Endothelial cell (in vitro differentiated cells): ENCODE measurements around the gene DDC. TPM values are rescaled to one million over a fixed set of nuclear protein-coding genes. Genes with fewer than 3 reads are reported as not detected.

Experiments used
- DNase-seq: peaks from one replicate; pipeline ENCODE4 v3.0.0; 2021; ENCODE audit warnings: low spot score
- H3K27ac Mint-ChIP-seq: one replicate; pipeline ENCODE4 v1.8.0; 2021; ENCODE audit warnings: mixed read lengths, inconsistent platforms; ENCODE audit not compliant: unreplicated experiment
- H3K27me3 Mint-ChIP-seq: one replicate; pipeline ENCODE4 v1.8.0; 2021; ENCODE audit warnings: mild to moderate bottlenecking, moderate library complexity, mixed read lengths, inconsistent platforms; ENCODE audit not compliant: unreplicated experiment
- H3K36me3 Mint-ChIP-seq: one replicate; pipeline ENCODE4 v1.8.0; 2021; ENCODE audit warnings: mild to moderate bottlenecking, low read depth, mixed read lengths, inconsistent platforms; ENCODE audit not compliant: unreplicated experiment
- H3K4me1 Mint-ChIP-seq: one replicate; pipeline ENCODE4 v1.8.0; 2021; ENCODE audit warnings: mild to moderate bottlenecking, mixed read lengths, inconsistent platforms; ENCODE audit not compliant: unreplicated experiment
- H3K4me3 Mint-ChIP-seq: one replicate; pipeline ENCODE4 v1.8.0; 2021; ENCODE audit warnings: mild to moderate bottlenecking, mixed read lengths, inconsistent platforms; ENCODE audit not compliant: unreplicated experiment
- H3K9me3 Mint-ChIP-seq: one replicate; pipeline ENCODE4 v1.8.0; 2021; ENCODE audit warnings: mixed read lengths, inconsistent platforms; ENCODE audit not compliant: unreplicated experiment
- CTCF ChIP-seq: fragments of 200-600 bp; sonication (generic); IDR thresholded peaks from one replicate; pipeline ENCODE4 v1.5.0; 2021; ENCODE audit warnings: antibody characterized with exemption; ENCODE audit not compliant: unreplicated experiment
- long read RNA-seq: library from polyadenylated mRNA; unstranded; transcript quantifications from one replicate; pipeline ENCODE4 v2.0.0, GENCODE V29; 2020; ENCODE audit not compliant: unreplicated experiment
- total RNA-seq: library from RNA; stranded (reverse); fragmentation: NEBNext Ultra II Directional; extraction: Animal tissue kit (Norgen Biotek cat#: 25700); gene quantifications from one replicate; pipeline ENCODE4 v1.2.1, GENCODE V29; 2021; ENCODE audit not compliant: unreplicated experiment

The DDC gene
- not detected for total RNA-seq
- long read RNA-seq: 0 reads

- H3K9me3 Mint-ChIP-seq: no peaks in the 10 kb centered on the region
- TF ChIP-seq CTCF: no peak
- no peaks in the 10 kb centered on the region for H3K36me3 Mint-ChIP-seq
- no peak within 1 kb of the TSS for H3K4me3 Mint-ChIP-seq
- peaks cover 4% of the 10 kb centered on the region for H3K27me3 Mint-ChIP-seq
- no peaks in the 10 kb centered on the region for H3K4me1 Mint-ChIP-seq
- H3K27ac Mint-ChIP-seq: no peak within 1 kb of the TSS
- DNase-seq: no peak
Observed at GRCh38 chr7:50564640-50565558, at the start of gene DDC. Gene DDC, minus strand, starts transcription at chr7:50565405. Its CDS starts 21,320 bp downstream, at chr7:50544085.

GRCh38 chr7:50613473-50613872 is 48.3 kb upstream of the DDC start:
- Mint-ChIP-seq H3K4me1 (no peaks in the 10 kb centered on the region), H3K27ac (no peak overlapping the region), H3K9me3 (no peaks in the 10 kb centered on the region), H3K36me3 (peaks cover 52% of the 10 kb centered on the region), H3K4me3 (no peak overlapping the region), H3K27me3 (peaks cover 6% of the 10 kb centered on the region)
- no peak for TF ChIP-seq CTCF
- DNase-seq: no peak

DNA sequence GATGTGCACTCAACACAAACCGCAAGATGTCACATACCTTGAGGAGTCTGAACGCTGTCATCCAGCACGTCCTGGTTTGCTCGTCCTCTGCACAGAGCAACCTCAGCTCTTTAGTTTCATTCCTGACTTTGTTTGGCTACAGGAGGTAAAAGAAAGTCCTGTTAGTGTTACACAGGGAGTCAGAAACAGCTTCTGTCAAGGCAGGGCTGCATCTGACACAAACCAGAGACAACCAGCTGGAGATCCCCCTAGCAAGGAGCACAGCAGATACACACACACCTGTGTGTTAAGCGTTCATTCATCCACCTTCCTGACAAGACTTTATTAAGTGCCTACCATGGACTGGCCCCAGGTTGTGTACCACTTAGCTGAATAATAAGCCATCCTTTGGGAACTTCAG is 47.5 kb upstream of the DDC start:
- Mint-ChIP-seq H3K4me3 (peak overlapping the region; percentile 69), H3K27ac (peak overlapping the region; percentile 52), H3K27me3 (peaks cover 6% of the 10 kb centered on the region), H3K4me1 (no peaks in the 10 kb centered on the region), H3K9me3 (no peaks in the 10 kb centered on the region), H3K36me3 (peaks cover 53% of the 10 kb centered on the region)
- TF ChIP-seq CTCF: no peak
- no peak for DNase-seq

- no peak overlapping the region for H3K4me3 Mint-ChIP-seq
Observed at GRCh38 chr7:50610521-50611277, 45.5 kb upstream of the DDC start.

More at GRCh38 chr7:50610521-50611277, 45.5 kb upstream of the DDC start:
- H3K27ac Mint-ChIP-seq: no peak overlapping the region
- no peak for DNase-seq
- H3K4me1 Mint-ChIP-seq: no peaks in the 10 kb centered on the region
- TF ChIP-seq CTCF: no peak
- peaks cover 7% of the 10 kb centered on the region for H3K27me3 Mint-ChIP-seq
- no peaks in the 10 kb centered on the region for H3K9me3 Mint-ChIP-seq
- H3K36me3 Mint-ChIP-seq: peaks cover 56% of the 10 kb centered on the region
